Nephron (organoid): Measurements from ENCODE around the gene WFIKKN1.

Experiments used
- H3K27ac Mint-ChIP-seq, 3 experiments: 2 replicates each; pipeline ENCODE4 v1.8.0; 2020; ENCODE audit warnings: mixed read lengths in 3 of 3, mild to moderate bottlenecking in 2 of 3, moderate library complexity in 1 of 3
- H3K27me3 Mint-ChIP-seq: 2 replicates; pipeline ENCODE4 v1.8.0; 2021; ENCODE audit warnings: low read depth, mild to moderate bottlenecking, moderate library complexity, mixed read lengths
- H3K36me3 Mint-ChIP-seq: 2 replicates; pipeline ENCODE4 v1.8.0; 2020; ENCODE audit warnings: low read depth, mixed read lengths
- H3K4me1 Mint-ChIP-seq: 2 replicates; pipeline ENCODE4 v1.8.0; 2020; ENCODE audit warnings: mixed read lengths
- H3K4me3 Mint-ChIP-seq, 3 experiments: 2 replicates each; pipeline ENCODE4 v1.8.0; 2020; ENCODE audit warnings: mild to moderate bottlenecking in 3 of 3, mixed read lengths in 3 of 3, moderate library complexity in 2 of 3
- H3K9me3 Mint-ChIP-seq: 2 replicates; pipeline ENCODE4 v1.8.0; 2020; ENCODE audit warnings: mixed read lengths
- TF ChIP-seq, protein P1 (sequence below), 3 experiments: fragments of 200-600 bp; sonication (generic); IDR thresholded peaks; one replicate each; pipeline ENCODE4 v1.5.0; 2021; ENCODE audit warnings: antibody characterized with exemption in 3 of 3; ENCODE audit not compliant: unreplicated experiment in 3 of 3

Gene WFIKKN1

DNA sequence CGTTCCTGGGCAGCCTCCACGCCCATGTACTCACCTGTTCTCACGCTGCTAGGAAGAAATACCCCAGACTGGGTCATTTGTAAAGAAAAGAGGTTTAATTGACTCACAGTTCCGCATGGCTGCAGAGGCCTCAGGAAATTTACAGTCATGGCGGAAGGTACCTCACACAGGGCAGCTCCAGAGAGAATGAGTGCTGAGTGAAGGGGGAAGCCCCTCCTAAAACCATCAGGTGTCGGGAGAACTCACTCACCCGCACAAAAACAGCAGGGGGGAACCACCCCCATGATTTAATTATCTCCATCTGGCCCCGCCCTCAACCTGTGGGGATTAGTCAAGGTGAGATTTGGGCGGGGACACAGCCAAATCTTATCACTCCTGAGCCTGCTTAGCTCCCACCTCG is 22.8 kb upstream of the WFIKKN1 start:
- Mint-ChIP-seq H3K27me3 (no peaks in the 10 kb centered on the region), H3K36me3 (peaks cover 33% of the 10 kb centered on the region), H3K4me1 (no peaks in the 10 kb centered on the region), H3K4me3 (no peak overlapping the region), H3K9me3 (peaks cover 9% of the 10 kb centered on the region), H3K27ac (peak overlapping the region in 1 of 3 experiments; percentile 13)
- TF ChIP-seq, protein P1, sequence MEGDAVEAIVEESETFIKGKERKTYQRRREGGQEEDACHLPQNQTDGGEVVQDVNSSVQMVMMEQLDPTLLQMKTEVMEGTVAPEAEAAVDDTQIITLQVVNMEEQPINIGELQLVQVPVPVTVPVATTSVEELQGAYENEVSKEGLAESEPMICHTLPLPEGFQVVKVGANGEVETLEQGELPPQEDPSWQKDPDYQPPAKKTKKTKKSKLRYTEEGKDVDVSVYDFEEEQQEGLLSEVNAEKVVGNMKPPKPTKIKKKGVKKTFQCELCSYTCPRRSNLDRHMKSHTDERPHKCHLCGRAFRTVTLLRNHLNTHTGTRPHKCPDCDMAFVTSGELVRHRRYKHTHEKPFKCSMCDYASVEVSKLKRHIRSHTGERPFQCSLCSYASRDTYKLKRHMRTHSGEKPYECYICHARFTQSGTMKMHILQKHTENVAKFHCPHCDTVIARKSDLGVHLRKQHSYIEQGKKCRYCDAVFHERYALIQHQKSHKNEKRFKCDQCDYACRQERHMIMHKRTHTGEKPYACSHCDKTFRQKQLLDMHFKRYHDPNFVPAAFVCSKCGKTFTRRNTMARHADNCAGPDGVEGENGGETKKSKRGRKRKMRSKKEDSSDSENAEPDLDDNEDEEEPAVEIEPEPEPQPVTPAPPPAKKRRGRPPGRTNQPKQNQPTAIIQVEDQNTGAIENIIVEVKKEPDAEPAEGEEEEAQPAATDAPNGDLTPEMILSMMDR (IDR thresholded peaks at IDR 0.05; ENCODE audit: unreplicated experiment in 3 of 3), result no peak

DNA sequence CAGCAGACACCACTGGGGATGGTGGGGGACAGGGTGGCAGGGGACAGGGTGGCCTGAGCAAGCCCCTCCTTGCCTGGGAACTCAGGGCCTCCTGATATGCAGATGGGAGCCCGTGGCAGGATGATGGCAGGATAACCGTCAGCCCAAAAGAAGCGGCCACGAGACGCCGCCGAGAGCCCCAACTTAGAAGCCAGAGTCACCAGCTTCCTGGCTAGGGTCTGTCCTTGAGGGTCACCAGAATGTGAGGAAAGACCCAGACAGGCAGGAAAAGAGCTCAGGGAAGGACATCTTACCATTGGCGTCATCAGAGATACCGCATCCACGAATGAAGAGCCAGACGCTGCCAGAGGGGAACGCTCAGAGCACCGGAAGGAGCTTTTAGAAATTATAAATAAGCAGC is 21.5 kb upstream of the WFIKKN1 start:
- Mint-ChIP-seq H3K4me1 (no peaks in the 10 kb centered on the region), H3K27ac (no peak overlapping the region), H3K4me3 (no peak overlapping the region), H3K9me3 (peaks cover 14% of the 10 kb centered on the region), H3K27me3 (no peaks in the 10 kb centered on the region), H3K36me3 (peaks cover 31% of the 10 kb centered on the region)
- TF ChIP-seq, protein P1 (IDR thresholded peaks at IDR 0.05; ENCODE audit: unreplicated experiment in 3 of 3), result no peak

DNA sequence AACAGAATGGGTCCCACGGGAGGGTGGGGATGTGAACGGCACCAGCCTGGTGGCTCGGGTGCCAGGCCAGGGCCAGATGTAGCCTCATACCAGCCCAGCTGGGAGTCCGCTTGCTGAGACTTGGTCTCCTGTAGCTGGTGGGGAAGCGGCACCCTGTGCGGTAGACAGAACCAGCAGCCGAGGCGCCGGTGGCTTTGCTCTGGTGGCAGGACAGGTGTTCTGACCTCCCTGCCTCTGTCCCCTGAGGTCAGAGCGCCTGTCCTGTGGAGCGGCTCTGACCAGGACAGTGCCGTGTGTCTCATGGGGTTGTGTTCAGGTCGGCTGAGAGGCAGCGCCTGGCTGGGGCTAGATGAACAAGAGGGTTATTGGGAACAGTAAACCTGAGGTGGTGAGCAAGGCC is 20.8 kb upstream of the WFIKKN1 start:
- H3K9me3 Mint-ChIP-seq, result peaks cover 11% of the 10 kb centered on the region
- peaks cover 33% of the 10 kb centered on the region for H3K36me3 Mint-ChIP-seq
- H3K4me1 Mint-ChIP-seq, result no peaks in the 10 kb centered on the region
- no peak overlapping the region for H3K4me3 Mint-ChIP-seq
- TF ChIP-seq, protein P1 (IDR thresholded peaks at IDR 0.05; ENCODE audit: unreplicated experiment in 3 of 3), result no peak
- H3K27ac Mint-ChIP-seq, result no peak overlapping the region
- H3K27me3 Mint-ChIP-seq, result no peaks in the 10 kb centered on the region

DNA sequence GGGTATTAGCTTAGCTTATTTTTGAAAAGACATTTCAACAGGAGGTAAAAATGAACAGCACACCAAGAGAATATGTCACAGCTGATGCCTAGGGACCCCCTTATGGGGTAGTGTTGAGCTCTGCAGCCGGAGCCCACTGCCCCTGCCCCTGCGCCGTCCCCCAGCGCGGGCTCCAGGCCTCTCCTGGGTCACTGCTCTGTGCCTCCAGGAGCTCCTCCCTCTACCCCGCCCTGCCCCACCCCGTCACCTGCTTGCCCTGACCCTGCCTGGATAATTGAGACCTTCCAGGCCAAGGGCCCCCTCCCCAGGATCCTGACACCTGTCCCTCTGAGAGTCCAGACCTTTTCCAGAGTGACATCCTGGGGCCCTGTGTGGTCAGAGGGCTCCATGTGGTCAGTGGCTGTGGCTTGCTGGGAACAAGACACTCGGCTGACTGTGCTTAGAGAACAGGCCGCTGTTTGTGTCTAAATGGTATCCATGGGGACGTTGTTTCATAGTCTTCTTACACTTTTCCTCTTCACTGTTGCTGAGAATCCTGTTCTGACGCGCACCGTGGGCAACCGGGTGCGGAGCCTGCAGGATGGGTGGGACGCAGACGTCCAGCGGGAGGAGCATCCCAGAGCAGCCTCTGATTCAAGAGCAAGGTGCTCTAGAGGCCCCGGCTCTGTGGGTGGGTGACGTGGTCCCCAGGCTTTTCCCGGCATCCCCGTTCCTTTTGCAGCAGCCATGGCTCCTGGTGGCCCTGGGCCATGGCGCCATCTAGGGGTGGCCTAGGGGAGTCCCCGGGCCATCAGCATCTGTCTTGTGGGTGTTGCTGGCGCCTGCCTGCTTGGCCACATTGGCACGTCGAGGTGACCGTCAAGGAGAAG is 20.0 kb upstream of the WFIKKN1 start:
- H3K27me3 Mint-ChIP-seq, result no peaks in the 10 kb centered on the region
- peak overlapping the region in 1 of 3 experiments; percentile 57 for H3K27ac Mint-ChIP-seq
- H3K36me3 Mint-ChIP-seq, result peaks cover 28% of the 10 kb centered on the region
- TF ChIP-seq, protein P1 (IDR thresholded peaks at IDR 0.05; ENCODE audit: unreplicated experiment in 3 of 3), result peak; percentile 29 to 49 (median 45)
- no peaks in the 10 kb centered on the region for H3K4me1 Mint-ChIP-seq
- peaks cover 6% of the 10 kb centered on the region for H3K9me3 Mint-ChIP-seq
- H3K4me3 Mint-ChIP-seq, result no peak overlapping the region

DNA sequence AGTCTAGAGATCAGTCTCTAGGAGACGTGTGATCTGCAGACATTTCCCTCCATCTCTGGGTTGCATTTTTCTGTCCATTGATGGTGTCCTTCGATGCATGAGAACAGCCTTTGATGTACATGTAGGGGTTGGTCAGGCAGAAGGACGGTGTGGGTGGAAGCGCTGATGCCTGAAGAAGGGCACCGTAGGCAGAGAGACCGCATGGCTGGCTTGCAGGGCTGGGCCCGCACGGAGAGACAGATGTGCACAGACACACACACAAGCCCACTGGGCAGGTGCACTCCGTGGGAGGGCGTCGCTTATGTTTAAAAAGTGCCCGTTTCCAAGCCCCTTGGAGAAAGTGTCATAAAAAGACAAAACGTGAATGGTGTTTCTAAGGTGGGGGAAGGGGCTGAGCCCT is 15.7 kb upstream of the WFIKKN1 start:
- Mint-ChIP-seq H3K4me3 (no peak overlapping the region), H3K27me3 (no peaks in the 10 kb centered on the region), H3K36me3 (peaks cover 22% of the 10 kb centered on the region), H3K4me1 (no peaks in the 10 kb centered on the region), H3K27ac (no peak overlapping the region), H3K9me3 (peaks cover 6% of the 10 kb centered on the region)
- TF ChIP-seq, protein P1 (IDR thresholded peaks at IDR 0.05; ENCODE audit: unreplicated experiment in 3 of 3), result no peak
